BE2C (cell line): ENCODE results near the gene KIAA1614.

ENCODE experiments used
- DNase-seq: peaks from one replicate; pipeline ENCODE4 v3.0.0-alpha.2; 2020
- H3K27me3 ChIP-seq: fragments of 250-450 bp; sonication (Bioruptor Pico); 2 replicates; pipeline ENCODE4 v1.5.1; 2020; ENCODE audit warnings: mild to moderate bottlenecking
- H3K36me3 ChIP-seq: fragments of 250-450 bp; sonication (Bioruptor Pico); 2 replicates; pipeline ENCODE4 v1.5.1; 2020; ENCODE audit warnings: mild to moderate bottlenecking
- H3K4me1 ChIP-seq: fragments of 250-450 bp; sonication (Bioruptor Pico); 2 replicates; pipeline ENCODE4 v1.5.1; 2020
- H3K4me3 ChIP-seq: 2 replicates; pipeline ENCODE4 v1.5.1; 2011; ENCODE audit warnings: low read depth, low read length
- H3K9me3 ChIP-seq: fragments of 250-450 bp; sonication (Bioruptor Pico); 2 replicates; pipeline ENCODE4 v1.5.1; 2020
- CTCF ChIP-seq: IDR thresholded peaks from 2 replicates; pipeline ENCODE4 v1.5.1; 2012; ENCODE audit warnings: mild to moderate bottlenecking, low read depth, low read length

KIAA1614 gene

GRCh38 chr1:180935326-180936109 lies 22.8 kb downstream of the KIAA1614 start:
- TF ChIP-seq CTCF = no peak
- no peak for DNase-seq
- Histone ChIP-seq H3K4me3 (no peak overlapping the region), H3K4me1 (peaks cover 11% of the 10 kb centered on the region), H3K36me3 (peaks cover 10% of the 10 kb centered on the region), H3K27me3 (no peaks in the 10 kb centered on the region), H3K9me3 (no peaks in the 10 kb centered on the region)

GRCh38 chr1:180936110-180937011 lies 23.7 kb downstream of the KIAA1614 start:
- Histone ChIP-seq H3K36me3 (peaks cover 10% of the 10 kb centered on the region), H3K9me3 (no peaks in the 10 kb centered on the region), H3K27me3 (no peaks in the 10 kb centered on the region), H3K4me1 (peaks cover 6% of the 10 kb centered on the region), H3K4me3 (no peak overlapping the region)
- no peak for TF ChIP-seq CTCF
- no peak for DNase-seq

- no peaks in the 10 kb centered on the region for H3K27me3 ChIP-seq
- DNase-seq = no peak
- TF ChIP-seq CTCF = no peak
- H3K4me3 ChIP-seq = no peak overlapping the region
- H3K4me1 ChIP-seq = no peaks in the 10 kb centered on the region
- H3K36me3 ChIP-seq = peaks cover 10% of the 10 kb centered on the region
- no peaks in the 10 kb centered on the region for H3K9me3 ChIP-seq
Measured at GRCh38 chr1:180937012-180937372, 24.3 kb downstream of the KIAA1614 start.

GRCh38 chr1:180937624-180938225 lies 25.0 kb downstream of the KIAA1614 start:
- Histone ChIP-seq H3K4me1 (no peaks in the 10 kb centered on the region), H3K36me3 (peaks cover 10% of the 10 kb centered on the region), H3K27me3 (no peaks in the 10 kb centered on the region), H3K9me3 (no peaks in the 10 kb centered on the region), H3K4me3 (no peak overlapping the region)
- no peak for DNase-seq
- TF ChIP-seq CTCF = no peak

- no peak for TF ChIP-seq CTCF
- no peak for DNase-seq
- H3K4me1 ChIP-seq = no peaks in the 10 kb centered on the region
- H3K4me3 ChIP-seq = no peak overlapping the region
- no peaks in the 10 kb centered on the region for H3K9me3 ChIP-seq
- H3K27me3 ChIP-seq = no peaks in the 10 kb centered on the region
- H3K36me3 ChIP-seq = peaks cover 10% of the 10 kb centered on the region
Measured at GRCh38 chr1:180939073-180939710, 26.5 kb downstream of the KIAA1614 start.
